ENCODE measurements around the gene KCNJ11.

Gene KCNJ11

DNA sequence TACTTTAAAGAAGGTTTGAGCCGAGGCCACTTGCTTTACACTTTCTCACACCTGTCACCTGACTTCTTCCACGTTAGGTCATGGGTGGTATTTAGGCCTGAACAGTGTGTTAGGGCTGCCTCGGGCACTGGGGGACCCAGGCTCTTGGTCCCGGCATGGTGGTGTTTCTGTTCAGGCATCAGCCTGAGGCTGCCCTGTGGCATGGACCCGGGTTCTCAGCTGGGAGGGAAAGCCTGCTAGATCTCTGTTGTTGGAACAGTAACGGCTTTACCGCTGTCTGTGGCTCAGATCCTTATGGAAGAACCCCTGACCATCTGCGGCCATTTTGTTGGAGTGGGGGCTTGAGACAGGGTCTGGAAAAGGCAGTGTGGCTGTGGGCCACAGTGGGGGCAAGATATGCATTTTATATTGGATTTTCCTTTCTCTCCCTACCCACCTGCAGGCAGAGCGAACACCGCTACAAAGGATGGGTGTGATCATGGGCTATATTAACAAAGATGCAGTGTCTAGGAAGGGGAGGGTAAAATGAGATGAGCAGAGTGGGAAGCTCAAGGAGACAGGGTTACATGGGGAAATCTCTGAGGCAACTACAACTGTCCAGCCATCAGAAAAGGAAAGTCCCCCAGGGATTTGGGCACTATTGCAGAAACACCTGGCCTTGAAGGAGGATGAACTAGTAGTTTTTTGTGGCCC is 1.6 kb upstream of the KCNJ11 start:
- DNase-seq: no peak

DNA sequence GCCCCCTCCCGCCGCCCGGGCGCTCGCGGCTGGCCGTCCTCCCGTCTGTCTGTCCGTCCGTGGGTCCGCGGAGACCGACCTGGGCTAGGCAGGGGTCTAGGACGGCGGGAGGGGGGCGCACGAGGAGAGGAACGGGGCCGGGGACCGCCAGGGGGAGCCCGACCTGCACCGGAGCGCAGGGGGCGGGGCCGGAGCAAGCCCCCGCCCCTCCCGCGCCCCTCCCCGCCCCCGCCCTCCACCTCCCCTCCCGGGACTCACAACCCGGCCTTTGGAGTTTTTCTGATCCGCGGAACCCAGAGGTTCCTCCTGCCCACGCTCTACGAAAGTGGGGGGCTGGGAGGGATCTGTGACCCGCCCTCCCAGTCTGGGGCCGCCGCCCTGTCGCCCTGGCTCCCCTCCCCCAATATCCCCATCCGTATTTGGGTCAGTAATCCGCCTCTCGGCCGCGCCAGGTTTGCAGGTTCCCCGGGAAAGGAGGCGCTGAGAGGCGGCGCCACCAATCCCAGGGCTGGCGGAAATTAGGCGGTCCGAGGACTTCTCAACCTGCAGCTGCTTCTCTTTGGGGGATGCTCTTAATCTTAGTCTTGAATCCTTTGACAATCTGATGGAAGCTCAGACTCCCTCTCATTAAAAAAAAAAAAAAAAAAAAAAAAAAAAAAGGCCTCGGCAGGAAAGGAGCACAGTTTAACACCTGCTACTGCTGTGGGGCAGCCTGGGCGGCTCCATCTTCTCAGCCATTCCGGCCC is 925 bp upstream of the KCNJ11 start:
- peak; percentile 75 for DNase-seq

DNA sequence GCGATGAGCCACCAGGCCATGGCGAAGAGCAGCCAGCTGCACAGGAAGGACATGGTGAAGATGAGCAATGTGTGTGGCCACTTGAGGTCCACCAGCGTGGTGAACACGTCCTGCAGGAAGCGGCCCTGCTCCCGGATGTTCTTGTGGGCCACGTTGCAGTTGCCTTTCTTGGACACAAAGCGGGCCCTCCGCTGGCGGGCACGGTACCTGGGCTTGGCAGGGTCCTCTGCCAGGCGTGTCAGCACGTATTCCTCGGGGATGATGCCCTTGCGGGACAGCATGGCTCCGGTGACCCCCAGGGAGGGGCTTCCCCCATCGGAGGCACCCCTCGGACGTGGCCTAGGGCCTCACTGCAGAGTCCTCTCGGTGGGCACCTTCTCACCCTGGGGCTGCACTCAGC is 648 bp downstream of the KCNJ11 start:
- DNase-seq: no peak

DNA sequence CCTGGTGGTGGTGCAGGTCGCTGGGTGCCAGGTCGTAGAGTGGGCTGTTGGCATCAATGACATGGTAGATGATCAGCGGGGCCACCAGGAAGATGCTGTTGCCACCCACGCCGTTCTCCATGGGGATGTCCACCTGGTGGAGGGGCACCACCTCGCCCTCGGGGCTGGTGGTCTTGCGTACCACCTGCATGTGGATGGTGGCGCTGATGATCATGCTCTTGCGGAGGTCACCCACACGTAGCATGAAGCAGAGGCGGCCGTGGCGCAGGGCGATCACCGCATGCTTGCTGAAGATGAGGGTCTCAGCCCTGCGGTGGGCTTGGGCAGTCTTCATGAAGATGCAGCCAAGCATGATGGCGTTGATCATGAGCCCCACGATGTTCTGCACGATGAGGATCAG is 1.2 kb downstream of the KCNJ11 start:
- no peak for DNase-seq

DNA sequence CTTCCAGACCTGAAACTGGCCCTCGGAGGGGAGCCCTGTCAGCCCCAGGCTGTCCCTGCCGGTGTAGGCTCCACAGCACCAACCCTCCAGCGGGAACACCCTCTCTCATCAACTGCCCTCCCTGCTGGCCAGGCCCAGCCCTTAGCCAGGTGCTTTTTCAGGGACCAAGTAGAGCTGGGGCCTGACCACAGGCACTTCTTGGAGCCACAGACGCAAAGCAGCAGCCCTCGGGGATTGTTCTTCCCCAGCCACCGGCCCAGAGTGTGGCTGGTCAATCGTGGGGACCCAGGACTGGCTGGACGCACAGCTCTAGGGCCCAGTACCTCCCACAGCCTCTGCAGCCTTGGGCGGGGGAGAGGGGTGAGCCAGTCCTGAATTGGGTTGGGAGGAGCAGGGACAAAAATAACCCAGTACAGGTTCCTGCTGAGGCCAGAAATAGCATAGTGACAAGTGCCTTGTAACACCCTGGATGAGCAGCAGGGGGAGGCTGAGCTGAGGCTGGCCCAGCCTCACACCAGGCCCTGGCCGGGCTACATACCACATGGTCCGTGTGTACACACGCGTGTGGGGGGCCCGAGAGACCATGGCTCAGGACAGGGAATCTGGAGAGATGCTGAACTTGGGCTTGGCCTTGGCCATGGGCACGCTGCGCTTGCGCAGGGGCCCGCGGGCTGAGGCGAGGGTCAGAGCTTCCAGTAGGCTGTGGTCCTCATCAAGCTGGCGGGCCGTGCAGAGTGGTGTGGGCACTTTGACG is 2.0 kb downstream of the KCNJ11 start:
- DNase-seq: no peak

DNA sequence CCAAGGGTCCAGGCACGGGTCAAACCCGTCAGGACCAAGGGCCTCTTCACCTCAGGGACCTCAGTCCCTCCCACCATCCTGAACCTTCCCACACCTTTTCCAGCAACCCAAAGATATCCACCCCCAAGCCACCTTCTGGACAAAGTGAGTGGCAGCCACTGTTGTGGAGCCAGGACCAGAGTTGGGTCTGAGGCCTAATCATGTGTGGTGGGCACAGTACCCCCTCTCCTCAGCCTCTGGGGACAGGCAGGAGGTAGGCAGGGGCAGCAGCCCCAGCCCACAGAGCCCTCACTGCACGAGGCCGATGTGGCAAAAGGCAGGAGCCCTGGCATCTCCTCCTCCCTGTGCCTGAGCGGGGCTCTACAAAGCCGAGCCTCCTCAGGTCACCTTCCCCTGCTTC is 2.5 kb downstream of the KCNJ11 start:
- no peak for DNase-seq

DNA sequence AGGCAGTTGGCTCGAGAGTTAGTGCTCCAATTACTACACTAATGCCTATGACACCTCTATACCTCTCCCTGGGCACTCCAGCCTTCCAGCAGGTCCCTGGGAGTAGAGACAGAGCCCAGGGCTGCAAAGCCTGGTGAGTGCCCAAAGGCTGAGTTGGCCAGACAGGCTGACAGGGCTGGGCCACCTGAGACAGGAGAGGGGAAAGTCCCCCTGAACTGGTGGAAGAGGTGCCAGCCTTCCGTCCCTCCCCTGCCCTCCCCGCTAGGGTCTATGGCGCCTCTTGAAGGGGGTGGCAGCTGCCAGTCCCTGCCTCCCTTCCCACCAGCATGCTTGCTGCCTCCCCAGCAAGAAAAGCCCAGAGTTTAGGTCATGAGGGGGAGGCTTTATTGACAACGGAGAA is 3.0 kb downstream of the KCNJ11 start:
- DNase-seq: no peak

DNA sequence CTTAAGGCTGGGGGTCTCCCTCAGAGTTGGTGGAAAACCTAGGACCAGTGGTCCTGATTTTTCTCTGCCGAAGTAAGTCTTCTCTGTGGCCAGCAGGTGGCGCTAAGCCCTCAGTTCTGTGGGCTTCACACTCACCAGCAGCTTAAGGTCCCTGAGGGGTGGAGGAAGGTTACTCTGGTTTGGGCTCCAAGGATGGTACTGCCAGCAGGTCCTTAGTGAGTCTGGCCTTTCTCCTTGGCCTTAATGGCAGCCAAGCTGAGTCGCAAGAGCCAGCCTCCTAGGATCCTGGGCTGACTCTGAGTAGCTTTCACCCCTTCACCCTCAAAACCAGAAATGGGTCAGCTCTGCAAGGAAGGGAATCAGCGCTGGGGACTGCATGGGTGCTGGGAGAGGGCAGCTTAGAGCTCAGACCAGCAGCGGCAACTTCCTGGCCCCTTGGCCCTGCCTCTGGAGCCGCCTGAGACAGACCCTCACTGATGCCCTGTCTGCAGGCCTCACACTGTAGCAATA is 4.4 kb downstream of the KCNJ11 start:
- peak; percentile 73 for DNase-seq

DNA sequence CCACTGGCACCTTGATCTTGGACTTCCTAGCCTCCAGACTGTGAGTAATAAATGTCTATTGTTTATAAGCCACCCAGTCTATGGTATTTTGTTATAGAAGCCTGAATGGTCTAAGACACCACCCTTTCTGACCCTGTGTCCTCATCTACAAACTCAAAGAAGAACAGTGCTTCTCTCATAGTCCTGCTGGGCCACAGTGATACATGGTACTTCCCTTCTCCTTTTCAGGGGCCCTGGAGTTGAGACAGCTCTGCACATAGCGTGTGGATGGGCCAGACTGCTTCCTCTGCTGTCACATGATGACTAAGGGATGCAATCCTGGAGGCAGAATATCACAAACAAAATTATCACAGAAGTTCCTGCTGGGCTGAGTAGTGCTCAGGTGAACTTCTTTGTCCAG is 5.0 kb downstream of the KCNJ11 start:
- DNase-seq: no peak

DNA sequence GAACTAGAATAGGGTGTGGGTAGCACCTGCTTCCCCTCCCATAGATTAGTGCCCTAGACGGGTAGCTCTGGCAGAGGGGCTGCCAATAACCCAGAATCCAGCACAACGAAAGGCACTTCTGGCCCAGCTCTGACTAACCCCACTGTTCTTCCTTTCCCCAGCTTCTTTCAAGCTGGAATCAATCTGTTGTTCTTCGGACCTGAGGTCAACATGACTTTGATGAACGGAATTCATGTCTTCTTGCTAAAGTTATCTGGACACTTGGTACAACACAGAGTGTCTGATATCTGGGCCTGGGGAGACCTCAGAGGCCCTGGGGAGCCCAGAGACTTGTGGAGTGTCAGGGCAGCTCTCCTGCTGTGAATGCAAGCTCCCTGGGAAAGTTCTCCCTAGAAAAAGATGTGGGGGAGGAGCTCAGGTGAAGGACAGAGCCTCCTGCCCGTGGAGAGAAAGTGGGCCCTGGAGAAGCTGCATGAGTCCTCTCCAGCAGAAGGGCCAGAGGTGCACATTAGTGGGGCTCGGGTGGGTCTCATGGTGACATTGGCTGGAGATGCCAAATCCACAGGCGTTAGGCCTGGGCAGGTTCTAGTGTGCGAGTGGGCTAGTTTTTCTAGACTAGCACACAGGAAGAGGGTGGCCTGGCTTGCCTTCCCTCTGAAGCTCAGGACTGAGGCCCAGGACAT is 6.3 kb downstream of the KCNJ11 start:
- DNase-seq: no peak

DNA sequence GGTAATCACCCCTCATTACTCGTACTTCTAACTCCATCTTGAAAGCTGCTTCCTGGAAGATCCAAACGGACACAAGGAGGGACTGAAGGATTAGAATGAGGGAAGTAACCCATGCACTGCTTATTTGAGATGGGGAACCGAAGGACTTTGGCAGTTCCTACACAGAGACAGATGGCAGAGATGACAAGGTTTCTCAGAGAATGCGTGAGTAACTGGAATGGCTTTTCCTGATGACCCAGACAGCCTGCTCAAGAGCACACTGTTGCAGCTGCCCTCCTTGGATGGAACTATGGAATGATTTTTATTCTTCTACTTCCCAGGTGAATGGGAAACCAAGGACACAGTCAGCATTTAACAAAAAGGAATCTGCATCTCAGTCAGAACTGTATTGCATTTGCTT is 7.3 kb downstream of the KCNJ11 start:
- DNase-seq: no peak

DNA sequence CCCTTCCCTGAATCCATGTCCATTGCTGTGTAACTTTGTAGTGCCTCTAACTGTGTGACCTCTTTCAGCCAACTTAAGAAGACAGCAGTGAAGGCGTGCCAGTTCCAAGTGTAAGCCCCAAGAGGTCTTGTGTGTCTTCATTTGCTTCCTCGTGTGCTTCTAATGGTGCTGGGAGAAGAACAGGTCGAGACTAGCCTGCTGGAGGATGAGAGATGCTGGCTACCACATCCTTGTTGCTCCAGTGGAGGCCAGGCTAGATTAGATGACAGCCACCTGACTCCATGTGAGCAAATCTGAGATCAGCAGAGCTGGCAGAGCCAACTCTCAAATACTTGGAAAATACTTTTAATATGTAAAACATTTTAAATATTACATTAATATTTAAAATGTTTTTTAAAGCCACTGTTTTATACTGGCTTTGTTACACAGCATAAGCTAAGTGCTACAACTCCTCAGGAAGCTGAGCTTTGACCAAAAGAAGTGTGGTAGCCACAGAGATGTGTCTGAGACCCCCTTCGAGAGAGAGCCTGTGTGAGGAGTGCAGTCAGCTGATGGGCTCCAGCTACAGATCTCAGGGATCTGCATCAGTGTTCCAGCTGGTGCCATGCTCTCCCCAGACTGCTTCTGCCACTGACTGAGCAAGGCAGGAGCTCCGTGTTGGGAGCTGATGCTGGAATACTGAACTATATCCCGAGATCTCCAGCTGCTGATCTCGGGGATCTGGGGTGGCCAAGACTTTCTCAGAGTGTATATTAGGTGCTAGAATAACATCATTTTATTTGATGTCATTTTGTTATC is 8.9 kb downstream of the KCNJ11 start:
- DNase-seq: no peak

DNA sequence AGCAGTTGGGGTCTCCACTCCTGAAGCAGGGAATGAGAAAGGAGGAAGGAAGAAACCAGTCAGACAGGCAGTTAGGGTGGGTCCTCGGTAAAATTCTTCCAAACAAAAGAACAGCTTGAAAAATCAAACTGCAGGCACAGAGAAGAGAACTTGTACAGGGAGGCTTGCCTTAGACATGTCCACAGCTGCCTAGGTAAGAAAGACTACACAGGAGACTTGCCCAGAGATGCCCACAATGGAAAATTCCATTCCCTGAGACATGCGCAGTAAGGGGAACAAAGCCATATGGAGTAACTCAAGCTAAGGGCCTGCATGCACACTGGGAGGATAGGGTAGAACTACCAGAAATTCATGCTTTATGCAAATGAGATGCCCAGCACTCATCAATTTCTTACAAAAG is 9.8 kb downstream of the KCNJ11 start:
- no peak for DNase-seq

DNA sequence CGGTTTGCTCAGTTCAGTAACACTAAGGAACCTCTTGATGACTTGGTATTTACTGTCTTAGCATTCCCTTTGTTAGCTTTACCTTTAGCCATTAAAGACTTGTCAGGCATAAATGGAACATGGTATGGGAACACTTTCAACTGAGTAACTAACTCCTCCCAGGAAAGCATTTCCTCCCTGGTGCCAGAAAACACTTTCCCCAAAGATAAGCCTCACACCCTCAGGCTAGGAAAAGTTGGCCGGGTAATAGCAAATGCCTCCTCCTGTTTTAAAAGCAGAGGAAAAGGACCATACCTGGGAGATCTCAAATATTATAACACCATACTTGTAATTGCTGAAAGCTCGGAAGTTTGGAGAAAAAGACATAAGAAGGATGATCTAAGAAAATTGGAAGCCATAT is 12.0 kb downstream of the KCNJ11 start:
- no peak for DNase-seq

DNA sequence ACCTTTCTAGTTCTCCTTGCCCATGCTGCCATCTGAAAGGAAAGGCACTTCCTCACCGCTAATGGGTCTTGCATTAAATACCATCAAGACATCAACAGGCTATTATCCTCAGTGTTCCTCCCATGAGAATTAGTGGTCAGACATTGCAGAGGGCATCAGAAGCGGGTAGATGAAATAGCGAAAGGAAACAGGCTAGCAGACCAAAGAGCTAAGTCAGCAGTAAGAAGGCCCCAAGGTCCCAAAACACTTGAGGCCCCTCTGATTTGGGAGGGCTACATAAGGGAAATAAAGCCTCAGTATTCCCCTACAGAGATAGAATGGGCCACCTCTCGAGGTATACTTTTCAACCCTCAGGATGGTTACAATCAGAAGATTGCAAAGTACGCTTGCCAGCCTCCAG is 12.9 kb downstream of the KCNJ11 start:
- no peak for DNase-seq

DNA sequence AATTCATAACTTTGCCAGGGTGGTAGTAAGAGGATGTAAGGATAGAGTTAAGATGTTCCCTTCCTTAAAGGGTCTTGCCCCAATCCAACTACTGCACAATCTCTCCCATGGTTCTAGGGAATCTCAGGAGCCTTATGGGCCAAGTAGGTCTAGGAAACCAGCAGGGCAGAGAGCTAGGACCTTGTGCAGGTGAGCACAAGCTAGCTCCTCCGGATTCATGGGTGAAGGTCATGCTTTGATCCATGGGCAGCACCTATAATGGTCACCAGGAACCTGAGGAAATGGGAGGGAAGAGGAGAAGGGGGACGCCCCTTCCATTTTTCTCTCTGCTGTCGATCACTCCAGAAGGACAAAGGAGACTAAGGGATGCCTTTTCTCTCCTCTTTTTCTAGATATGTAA is 16.8 kb downstream of the KCNJ11 start:
- DNase-seq: no peak

DNA sequence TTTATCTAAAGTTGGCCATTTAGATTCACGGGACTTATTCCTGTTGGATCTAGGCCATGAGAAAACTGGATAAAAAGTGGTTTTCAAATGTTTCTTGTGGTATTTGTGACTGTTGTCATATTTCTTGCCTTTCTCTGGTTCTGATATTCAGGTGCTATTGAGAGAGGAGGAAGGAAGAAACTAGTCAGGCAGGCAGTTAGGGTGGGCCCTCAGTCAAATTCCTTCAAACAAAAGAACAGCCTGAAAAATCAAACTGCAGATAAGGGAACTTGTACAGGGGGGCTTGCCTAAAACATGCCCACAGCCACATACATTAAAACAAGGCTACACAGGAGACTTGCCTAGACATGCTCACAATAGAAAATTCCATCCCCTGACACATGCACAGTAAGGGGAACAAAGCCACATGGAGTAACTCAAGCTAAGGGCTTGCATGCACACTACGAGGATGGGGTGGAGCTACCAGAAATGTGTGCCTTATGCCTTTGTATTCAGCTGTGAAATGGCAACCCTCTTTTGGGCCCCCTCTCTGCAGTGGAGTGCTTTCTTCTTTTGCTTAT is 18.7 kb downstream of the KCNJ11 start:
- no peak for DNase-seq

DNA sequence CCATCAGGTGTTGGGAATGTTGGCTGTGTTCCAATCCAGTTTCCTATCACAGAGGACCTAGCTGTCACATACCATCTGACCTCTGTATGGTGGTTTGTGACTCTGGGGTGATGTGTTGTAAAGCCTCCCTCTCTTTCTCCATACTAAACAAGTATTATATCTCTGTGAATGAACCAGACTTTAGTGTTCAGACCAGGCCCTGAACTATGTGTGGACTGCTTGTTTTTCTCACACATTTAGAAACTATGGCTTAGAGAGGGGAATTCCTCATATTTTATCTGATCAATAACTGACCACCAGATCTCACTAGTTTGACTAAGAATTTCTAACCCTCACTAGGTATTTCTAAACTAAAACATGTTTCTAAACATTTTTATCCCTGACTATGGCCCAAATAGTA is 19.4 kb downstream of the KCNJ11 start:
- DNase-seq: no peak

DNA sequence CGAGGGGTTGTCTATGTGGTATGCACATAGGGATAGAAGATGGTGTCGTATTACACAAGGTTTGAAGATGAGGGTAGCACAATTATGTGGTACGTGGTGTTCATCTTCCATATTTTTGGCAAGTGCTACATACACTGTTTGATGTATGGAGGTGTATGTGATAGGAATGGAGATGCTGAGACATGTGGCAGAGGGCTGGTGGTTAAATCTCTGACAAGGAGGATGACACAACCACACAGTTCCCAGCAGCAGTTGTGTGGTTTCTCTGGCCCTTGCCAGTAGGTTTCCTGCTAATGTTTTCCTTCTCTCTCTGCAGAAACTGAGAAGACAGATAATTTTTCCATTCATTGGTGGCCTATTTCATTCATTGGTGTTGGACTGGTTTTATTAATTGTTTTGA is 19.9 kb downstream of the KCNJ11 start:
- no peak for DNase-seq

DNA sequence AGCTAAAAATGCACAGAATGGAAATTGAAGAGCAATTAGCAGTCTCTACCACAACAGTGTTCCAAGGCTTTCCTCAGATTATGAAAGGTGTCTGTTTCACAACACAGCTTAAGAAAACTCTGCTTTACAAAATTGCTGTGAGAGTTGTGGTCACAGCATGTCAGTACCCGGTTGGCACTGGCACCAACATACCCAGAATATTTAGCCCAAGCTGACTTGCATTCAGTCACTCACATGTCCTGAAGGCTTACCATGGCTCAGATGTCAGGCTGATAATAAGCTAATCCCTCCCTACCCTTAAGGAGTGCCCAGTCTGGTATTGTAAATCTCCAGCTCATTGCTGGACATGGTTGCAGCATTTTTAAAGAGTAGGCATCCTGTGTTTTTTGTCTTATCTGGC is 22.0 kb downstream of the KCNJ11 start:
- no peak for DNase-seq

DNA sequence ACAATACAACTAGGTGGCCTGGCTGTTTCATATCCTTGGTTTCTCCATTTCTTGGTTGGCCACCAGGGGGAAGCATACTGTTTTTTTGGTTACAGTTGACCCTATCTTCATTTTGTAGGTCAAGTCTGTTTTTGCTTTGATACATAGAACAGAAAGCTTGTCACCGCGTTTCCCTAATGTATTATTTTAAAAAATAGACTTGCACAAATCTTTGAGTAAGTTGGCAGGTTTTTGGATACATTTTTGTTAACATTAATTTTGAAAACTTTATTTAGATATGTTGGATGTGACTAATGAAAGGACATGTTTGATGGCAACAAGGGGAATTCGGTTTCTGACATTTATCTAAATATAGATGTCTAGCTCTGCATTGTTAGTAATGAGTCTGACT is 33.9 kb downstream of the KCNJ11 start:
- peak; percentile 51 for DNase-seq

All from CD4-positive, alpha-beta T cell treated with Interferon gamma for 1 hour (primary cell).